GM12878 (cell line): Measurements from ENCODE around the gene OMG. TPM values are rescaled to one million over a fixed set of nuclear protein-coding genes. Genes with fewer than 3 reads are reported as not detected.

ENCODE experiments used
- ATAC-seq: fragments of 200-7000 bp; cut with Tn5 transposase; 3 replicates; pipeline ENCODE4 v1.9.1; 2020; ENCODE audit warnings: mild to moderate bottlenecking, moderate library complexity
- BruUV-seq: library from RNA; stranded (reverse); fragments of 400-500 nt; replicated peaks from 2 replicates; lab custom pipeline; 2021; lab: Mats Ljungman, UMichigan
- CTCF ChIA-PET: fragments of 300-600 bp; sonication (Branson Sonifier 250); formaldehyde crosslinking; extraction: SDS; loops from one replicate; lab custom pipeline; 2021; ENCODE audit warnings: inconsistent platforms; lab: Yijun Ruan, JAX
- POLR2A ChIA-PET: fragments of 350-600 bp; formaldehyde crosslinking; extraction: SDS; loops from one replicate; lab custom pipeline; 2021; ENCODE audit warnings: inconsistent platforms; lab: Charles Lee
- RAD21 ChIA-PET: fragments of 300-600 bp; sonication (Branson Sonifier 250); formaldehyde crosslinking; loops from one replicate; lab custom pipeline; 2023; ENCODE audit warnings: antibody characterized with exemption; ENCODE audit not compliant: unreplicated experiment; lab: Charles Lee
- SMC1A ChIA-PET: fragments of 300-600 bp; sonication (Branson Sonifier 250); formaldehyde crosslinking; loops from one replicate; lab custom pipeline; 2023; ENCODE audit not compliant: unreplicated experiment, uncharacterized antibody; lab: Charles Lee
- DNase-seq: peaks from one replicate; pipeline ENCODE4 v3.0.0-alpha.2; 2011; ENCODE audit warnings: low read depth, low spot score
- FAIRE-seq: peaks from 3 replicates; lab custom pipeline; 2011; peaks lifted over from hg19 to GRCh38; lab: Jason Lieb, UNC
- H2AFZ ChIP-seq: 2 replicates; pipeline ENCODE4 v1.6.0; 2011; ENCODE audit warnings: low read depth, low read length, control low read depth; ENCODE audit not compliant: control insufficient read depth
- H3K27ac ChIP-seq: 2 replicates; pipeline ENCODE4 v1.5.1; 2011; ENCODE audit warnings: control low read depth; ENCODE audit not compliant: control insufficient read depth, insufficient read depth
- H3K27me3 ChIP-seq, 2 experiments: replicated peaks in 1 of 2; 2 replicates each; pipeline versions ENCODE4 v1.6.0 to v1.6.1; 2011; ENCODE audit warnings: low read length in 1 of 2; ENCODE audit not compliant: control insufficient read depth in 2 of 2, insufficient read depth in 2 of 2
- H3K36me3 ChIP-seq, 2 experiments: 2 replicates each; pipeline ENCODE4 v1.5.1; 2011; ENCODE audit warnings: low read length in 1 of 2; ENCODE audit not compliant: control insufficient read depth in 2 of 2, insufficient read depth in 2 of 2
- H3K4me1 ChIP-seq: 2 replicates; pipeline ENCODE4 v1.6.1; 2011; ENCODE audit warnings: mild to moderate bottlenecking, low read length, moderate library complexity, mixed read lengths; ENCODE audit not compliant: control insufficient read depth, insufficient read depth
- H3K4me2 ChIP-seq: 2 replicates; pipeline ENCODE4 v1.6.0; 2011; ENCODE audit warnings: control low read depth; ENCODE audit not compliant: control insufficient read depth, insufficient read depth
- H3K4me3 ChIP-seq: fragments of 200-600 bp; sonication (generic); 2 replicates; pipeline ENCODE4 v1.5.1; 2016
- H3K79me2 ChIP-seq: 2 replicates; pipeline ENCODE4 v1.6.0; 2011; ENCODE audit warnings: low read length; ENCODE audit not compliant: control insufficient read depth, insufficient read depth
- H3K9ac ChIP-seq: 2 replicates; pipeline ENCODE4 v1.8.0; 2011; ENCODE audit warnings: low read length, control low read depth, mixed read lengths; ENCODE audit not compliant: control insufficient read depth, insufficient read depth
- H3K9me3 ChIP-seq: replicated peaks from 3 replicates; pipeline ENCODE4 v1.5.1; 2011; ENCODE audit warnings: mild to moderate bottlenecking, low read length; ENCODE audit not compliant: control insufficient read depth, insufficient read depth
- H4K20me1 ChIP-seq: 2 replicates; pipeline ENCODE4 v1.6.0; 2011; ENCODE audit not compliant: control insufficient read depth, insufficient read depth
- FOS ChIP-seq: IDR thresholded peaks from 3 replicates; pipeline ENCODE4 v1.6.1; 2011; ENCODE audit warnings: borderline replicate concordance; ENCODE audit not compliant: insufficient read length; ENCODE audit errors: extremely low read depth
- HDGF ChIP-seq: fragments of 450-650 bp; IDR thresholded peaks from 2 replicates; pipeline ENCODE4 v1.6.1; 2016; ENCODE audit warnings: antibody characterized with exemption
- IKZF1 ChIP-seq: fragments of 450-650 bp; conservative IDR thresholded peaks from 2 replicates; pipeline ENCODE4 v1.6.1; 2017; ENCODE audit warnings: antibody characterized with exemption, mild to moderate bottlenecking
- MTA2 ChIP-seq: fragments of 450-650 bp; IDR thresholded peaks from 2 replicates; pipeline ENCODE4 v1.6.1; 2016; ENCODE audit warnings: low read depth, mild to moderate bottlenecking, moderate library complexity
- NR2C2 ChIP-seq: IDR thresholded peaks from 2 replicates; pipeline ENCODE4 v1.6.1; 2011; ENCODE audit warnings: borderline replicate concordance, low read depth; ENCODE audit not compliant: control insufficient read depth, insufficient read length
- NRF1 ChIP-seq: conservative IDR thresholded peaks from 2 replicates; pipeline ENCODE4 v1.6.1; 2011; ENCODE audit warnings: mild to moderate bottlenecking, low read depth, low read length, improper control_type of control experiment
- RUNX3 ChIP-seq: IDR thresholded peaks from 2 replicates; pipeline ENCODE4 v1.6.1; 2012; ENCODE audit warnings: low read length, inconsistent platforms
- ZNF217 ChIP-seq: fragments of 450-650 bp; IDR thresholded peaks from 2 replicates; pipeline ENCODE4 v1.6.1; 2017; ENCODE audit warnings: antibody characterized with exemption, mild to moderate bottlenecking
- ZNF24 ChIP-seq: fragments of 450-650 bp; IDR thresholded peaks from 2 replicates; pipeline ENCODE4 v1.6.1; 2017; ENCODE audit warnings: antibody characterized with exemption, mild to moderate bottlenecking
- ZZZ3 ChIP-seq: IDR thresholded peaks from 2 replicates; pipeline ENCODE4 v1.6.1; 2011; ENCODE audit warnings: low read depth; ENCODE audit not compliant: control insufficient read depth, insufficient read length
- WGBS: methylation state at CpG from one replicate; pipeline ENCODE4 v1.1.6; 2016; ENCODE audit warnings: low lambda C conversion rate; ENCODE audit not compliant: insufficient replicate concordance, insufficient coverage; ENCODE audit errors: missing lambda C conversion rate; 5-methylcytosine and 5-hydroxymethylcytosine counted together
- in situ Hi-C: fragments of 300-500 bp; cut with MboI; formaldehyde crosslinking; loops from 9 replicates; pipeline ENCODE4 v1.14.3; 2018; ENCODE audit warnings: mixed read lengths
- intact Hi-C: fragments of 100-400 bp; cut with micrococcal nuclease; formaldehyde crosslinking; loops from one replicate; pipeline ENCODE4 v1.14.2; 2022; ENCODE audit not compliant: unreplicated experiment
- polyA plus RNA-seq, 11 experiments: library from polyadenylated mRNA; depleted of rRNA in 4 of 11; unstranded in 6 of 11; stranded (reverse) in 5 of 11; fragments of >200 nt; fragmentation: Nextera tagmentation in 4 of 11; fragmentation: Illumina TruSeq in 1 of 11; extraction: Ambion mirVana in 4 of 11; extraction: Trizol in 1 of 11; gene quantifications; 1 replicate in 1 of 11; 2 replicates in 10 of 11; pipeline versions ENCODE4 v1.2.1 to v1.2.3, GENCODE V29; 2011 to 2016; ENCODE audit warnings: inconsistent platforms in 2 of 11, missing spikeins in 2 of 11, low read depth in 1 of 11
- total RNA-seq, 4 experiments: library from RNA; depleted of rRNA in 3 of 4; stranded (reverse); fragments of >200 nt in 3 of 4; fragmentation: Illumina TruSeq in 1 of 4; extraction: Trizol in 1 of 4; gene quantifications; 2 replicates each; pipeline versions ENCODE4 v1.2.1 to v1.2.3, GENCODE V29; 2013 to 2021
- TF ChIP-seq, protein P1 (sequence below): fragments of 150-350 bp; IDR thresholded peaks from 2 replicates; pipeline ENCODE4 v1.6.1; 2016; ENCODE audit warnings: low read depth, low read length

The OMG gene
- total and polyA plus RNA-seq, 10 of the 15 experiments (the other 5 are each of a cell fraction or from before 2014, with no cell fraction given), result 0.09 to 0.96 (median 0.26) TPM

DNA sequence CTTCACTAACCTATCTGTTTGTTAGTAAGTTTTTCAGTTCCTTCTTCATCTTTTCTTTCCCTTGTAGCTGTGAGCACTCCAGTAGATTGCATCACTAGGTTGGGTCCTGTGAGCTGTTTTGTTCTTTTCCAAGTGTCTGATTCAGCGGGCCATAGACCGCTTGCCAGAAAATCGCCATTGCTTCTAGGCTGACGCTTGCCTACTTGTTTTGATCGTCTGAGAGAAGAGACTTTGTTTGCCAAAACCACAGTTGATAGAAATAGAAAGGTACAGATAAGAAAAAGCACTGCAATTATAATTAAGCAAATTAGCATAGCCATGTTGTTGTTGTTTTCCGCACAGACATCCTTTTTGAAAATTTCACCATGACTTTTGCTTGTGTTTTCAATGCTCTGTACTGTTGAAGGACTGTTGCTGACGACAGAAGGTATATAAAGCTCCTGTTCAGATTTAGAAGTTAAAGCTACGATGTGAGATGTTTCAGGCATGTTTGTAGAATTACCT is 21.3 kb upstream of the OMG start (continued):
- TF ChIP-seq, protein P1, sequence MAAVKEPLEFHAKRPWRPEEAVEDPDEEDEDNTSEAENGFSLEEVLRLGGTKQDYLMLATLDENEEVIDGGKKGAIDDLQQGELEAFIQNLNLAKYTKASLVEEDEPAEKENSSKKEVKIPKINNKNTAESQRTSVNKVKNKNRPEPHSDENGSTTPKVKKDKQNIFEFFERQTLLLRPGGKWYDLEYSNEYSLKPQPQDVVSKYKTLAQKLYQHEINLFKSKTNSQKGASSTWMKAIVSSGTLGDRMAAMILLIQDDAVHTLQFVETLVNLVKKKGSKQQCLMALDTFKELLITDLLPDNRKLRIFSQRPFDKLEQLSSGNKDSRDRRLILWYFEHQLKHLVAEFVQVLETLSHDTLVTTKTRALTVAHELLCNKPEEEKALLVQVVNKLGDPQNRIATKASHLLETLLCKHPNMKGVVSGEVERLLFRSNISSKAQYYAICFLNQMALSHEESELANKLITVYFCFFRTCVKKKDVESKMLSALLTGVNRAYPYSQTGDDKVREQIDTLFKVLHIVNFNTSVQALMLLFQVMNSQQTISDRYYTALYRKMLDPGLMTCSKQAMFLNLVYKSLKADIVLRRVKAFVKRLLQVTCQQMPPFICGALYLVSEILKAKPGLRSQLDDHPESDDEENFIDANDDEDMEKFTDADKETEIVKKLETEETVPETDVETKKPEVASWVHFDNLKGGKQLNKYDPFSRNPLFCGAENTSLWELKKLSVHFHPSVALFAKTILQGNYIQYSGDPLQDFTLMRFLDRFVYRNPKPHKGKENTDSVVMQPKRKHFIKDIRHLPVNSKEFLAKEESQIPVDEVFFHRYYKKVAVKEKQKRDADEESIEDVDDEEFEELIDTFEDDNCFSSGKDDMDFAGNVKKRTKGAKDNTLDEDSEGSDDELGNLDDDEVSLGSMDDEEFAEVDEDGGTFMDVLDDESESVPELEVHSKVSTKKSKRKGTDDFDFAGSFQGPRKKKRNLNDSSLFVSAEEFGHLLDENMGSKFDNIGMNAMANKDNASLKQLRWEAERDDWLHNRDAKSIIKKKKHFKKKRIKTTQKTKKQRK, result no peak
- TF ChIP-seq HDGF (no peak), RUNX3 (peak; percentile 61; the same call in 1 of the 2 replicates), NR2C2 (no peak), ZNF24 (no peak), NRF1 (no peak)

DNA sequence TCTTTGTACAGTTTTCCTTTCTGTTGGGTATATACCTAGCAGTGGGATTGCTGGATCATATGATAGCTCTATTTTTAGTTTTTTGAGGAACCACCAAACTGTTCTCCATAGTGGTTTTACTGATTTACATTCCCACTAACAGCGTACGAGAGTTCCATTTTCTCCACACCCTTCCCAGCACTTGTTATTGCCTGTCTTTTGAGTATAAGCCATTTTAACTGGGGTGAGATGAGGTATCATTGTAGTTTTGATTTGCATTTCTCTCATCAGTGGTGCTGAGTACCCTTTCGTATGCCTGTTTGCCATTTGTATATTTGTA is 17.7 kb upstream of the OMG start:
- CTCF ChIA-PET, result interaction anchor here (10.7 kb wide), 1 partner anchor 58 kb away, joined by 80 read pairs; no protein-coding TSS in a partner anchor

More for the DNA sequence above, 17.7 kb upstream of the OMG start:
- DNase-seq, result no peak
- Histone ChIP-seq H3K79me2 (peaks cover 83% of the 10 kb centered on the region), H3K27me3 (no peaks in the 10 kb centered on the region), H4K20me1 (no peaks in the 10 kb centered on the region), H3K27ac (peak overlapping the region; percentile 95), H3K9me3 (no peaks in the 10 kb centered on the region; the same call in 2 of the 3 replicates), H3K4me1 (peaks cover 11% of the 10 kb centered on the region), H3K4me2 (peak overlapping the region; percentile 78), H3K9ac (no peak overlapping the region), H3K36me3 (no peaks in the 10 kb centered on the region), H3K4me3 (peak overlapping the region; percentile 7; the same call in 1 of the 2 replicates), H2AFZ (no peak overlapping the region)
- WGBS, result 0% methylated on average over 3 of the region's 3 CpGs
- BruUV-seq, result no TSS peak
- intact Hi-C loops (loop anchor here (10.0 kb wide), 1 partner anchor 590 kb away; the partner anchor contains the start of gene UTP6), in situ Hi-C loops (no loop called here)
- TF ChIP-seq ZNF24, result no peak
- TF ChIP-seq IKZF1, result 0 out of 2 replicates have a peak, but pooled peaks have one; percentile 4
- 0 out of 2 replicates have a peak, but pooled peaks have one; percentile 4 for TF ChIP-seq ZNF217
- no peak for TF ChIP-seq FOS
- TF ChIP-seq ZZZ3, result no peak
- no peak for TF ChIP-seq MTA2
- no peak for FAIRE-seq
- RAD21 ChIA-PET, result interaction anchor here (2.1 kb wide), 1 partner anchor 58 kb away, joined by 7 read pairs; no protein-coding TSS in a partner anchor
- SMC1A ChIA-PET, result interaction anchor here (2.0 to 8.0 kb wide), 2 partner anchors 56 to 63 kb away, joined by 6 to 86 read pairs; no protein-coding TSS in a partner anchor
- ATAC-seq, result no peak
- POLR2A ChIA-PET, result no interaction called here
